AG10803 (cell line): ENCODE results near the gene UBE2D1.

Source experiments
- DNase-seq: peaks from one replicate; pipeline ENCODE4 v3.0.0; 2010; ENCODE audit warnings: low read depth
- H3K4me3 ChIP-seq: 2 replicates; pipeline ENCODE4 v1.5.1; 2011; ENCODE audit warnings: mild to moderate bottlenecking, low read length, control low read depth
- TF ChIP-seq, protein P1 (sequence below): conservative IDR thresholded peaks from 2 replicates; pipeline ENCODE4 v1.5.1; 2011; ENCODE audit warnings: mild to moderate bottlenecking, low read length, control low read depth, inconsistent platforms

The UBE2D1 gene

DNA sequence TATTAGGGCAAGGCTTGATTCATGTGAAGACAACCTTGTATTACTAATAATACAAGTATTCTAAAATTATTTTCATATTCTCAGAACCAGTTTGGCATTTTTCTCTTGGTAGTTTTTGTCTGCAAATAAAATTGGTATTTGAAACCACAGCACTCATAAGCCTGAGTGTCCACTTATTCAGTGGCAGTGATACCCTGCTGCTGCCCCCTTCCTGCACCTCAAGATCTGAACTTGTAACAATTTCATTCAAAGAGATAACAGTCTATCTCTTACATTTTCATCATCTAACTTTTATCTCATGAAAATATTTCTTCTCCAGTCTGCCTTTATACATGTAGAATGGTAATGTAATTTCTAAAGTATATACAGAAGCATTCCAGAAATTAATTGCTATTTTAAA is 59.7 kb downstream of the UBE2D1 start:
- DNase-seq: no peak
- TF ChIP-seq, protein P1, sequence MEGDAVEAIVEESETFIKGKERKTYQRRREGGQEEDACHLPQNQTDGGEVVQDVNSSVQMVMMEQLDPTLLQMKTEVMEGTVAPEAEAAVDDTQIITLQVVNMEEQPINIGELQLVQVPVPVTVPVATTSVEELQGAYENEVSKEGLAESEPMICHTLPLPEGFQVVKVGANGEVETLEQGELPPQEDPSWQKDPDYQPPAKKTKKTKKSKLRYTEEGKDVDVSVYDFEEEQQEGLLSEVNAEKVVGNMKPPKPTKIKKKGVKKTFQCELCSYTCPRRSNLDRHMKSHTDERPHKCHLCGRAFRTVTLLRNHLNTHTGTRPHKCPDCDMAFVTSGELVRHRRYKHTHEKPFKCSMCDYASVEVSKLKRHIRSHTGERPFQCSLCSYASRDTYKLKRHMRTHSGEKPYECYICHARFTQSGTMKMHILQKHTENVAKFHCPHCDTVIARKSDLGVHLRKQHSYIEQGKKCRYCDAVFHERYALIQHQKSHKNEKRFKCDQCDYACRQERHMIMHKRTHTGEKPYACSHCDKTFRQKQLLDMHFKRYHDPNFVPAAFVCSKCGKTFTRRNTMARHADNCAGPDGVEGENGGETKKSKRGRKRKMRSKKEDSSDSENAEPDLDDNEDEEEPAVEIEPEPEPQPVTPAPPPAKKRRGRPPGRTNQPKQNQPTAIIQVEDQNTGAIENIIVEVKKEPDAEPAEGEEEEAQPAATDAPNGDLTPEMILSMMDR: no peak

DNA sequence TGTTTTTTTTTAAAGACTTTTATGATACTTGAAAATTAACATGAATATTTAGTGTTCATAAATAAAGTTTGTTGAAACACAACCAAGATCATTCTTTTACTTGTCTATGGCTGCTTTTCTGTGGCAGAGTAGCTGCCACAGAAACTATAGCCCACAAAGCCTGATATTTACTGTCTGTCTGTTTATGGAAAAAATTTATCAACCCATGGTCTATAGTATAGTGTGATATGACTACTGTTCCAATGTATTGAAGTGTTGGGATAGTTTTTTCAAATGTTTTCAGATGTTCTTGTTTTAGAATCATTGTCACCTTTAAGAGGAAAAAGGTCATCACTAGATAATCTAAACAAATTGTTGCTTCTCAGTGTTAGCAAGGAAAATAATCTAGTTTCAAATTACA is 61.3 kb downstream of the UBE2D1 start:
- TF ChIP-seq, protein P1: no peak
- no peak overlapping the region for H3K4me3 ChIP-seq
- no peak for DNase-seq

More for the DNA sequence above, 59.7 kb downstream of the UBE2D1 start:
- H3K4me3 ChIP-seq: no peak overlapping the region

DNA sequence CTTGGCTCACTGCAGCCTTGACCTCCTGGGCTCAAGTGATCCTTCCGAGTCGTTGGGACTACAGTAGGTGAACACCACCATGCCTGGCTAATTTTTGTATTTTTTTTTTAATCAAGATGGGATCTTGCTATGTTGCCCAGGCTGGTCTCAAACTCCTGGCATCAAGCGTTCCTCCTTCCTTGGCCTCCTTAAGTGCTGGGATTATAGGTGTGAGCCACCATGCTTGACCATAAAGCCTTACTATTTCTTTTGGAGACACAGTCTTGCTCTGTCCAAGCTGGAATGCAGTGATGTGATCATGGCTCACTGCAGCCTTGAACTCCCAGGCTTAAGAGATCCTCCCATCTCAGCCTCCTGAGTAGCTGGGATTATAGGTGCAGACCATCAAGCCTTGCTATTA is 63.0 kb downstream of the UBE2D1 start:
- DNase-seq: no peak
- TF ChIP-seq, protein P1: no peak

DNA sequence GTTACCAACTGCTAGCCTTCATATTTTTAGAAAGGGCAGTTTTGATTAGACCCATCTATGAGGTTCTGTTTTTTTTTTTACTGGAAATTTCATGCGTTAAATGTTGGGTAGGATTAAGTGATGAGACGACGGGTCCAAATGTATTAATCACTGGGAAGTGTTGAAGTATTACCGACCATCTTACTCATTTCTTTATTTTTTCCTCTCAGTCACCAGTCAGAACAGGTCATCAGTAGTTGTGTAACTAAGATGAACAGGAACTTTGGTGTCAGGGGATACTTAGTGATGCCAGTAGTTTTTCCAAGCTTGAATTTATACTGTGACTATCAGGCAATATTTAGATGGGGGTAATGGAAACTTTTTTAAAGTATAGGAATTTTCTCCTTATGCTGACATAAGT is 64.6 kb downstream of the UBE2D1 start:
- TF ChIP-seq, protein P1: no peak
- no peak overlapping the region for H3K4me3 ChIP-seq
- peak; percentile 48 for DNase-seq

More for the DNA sequence above, 63.0 kb downstream of the UBE2D1 start:
- H3K4me3 ChIP-seq: no peak overlapping the region

DNA sequence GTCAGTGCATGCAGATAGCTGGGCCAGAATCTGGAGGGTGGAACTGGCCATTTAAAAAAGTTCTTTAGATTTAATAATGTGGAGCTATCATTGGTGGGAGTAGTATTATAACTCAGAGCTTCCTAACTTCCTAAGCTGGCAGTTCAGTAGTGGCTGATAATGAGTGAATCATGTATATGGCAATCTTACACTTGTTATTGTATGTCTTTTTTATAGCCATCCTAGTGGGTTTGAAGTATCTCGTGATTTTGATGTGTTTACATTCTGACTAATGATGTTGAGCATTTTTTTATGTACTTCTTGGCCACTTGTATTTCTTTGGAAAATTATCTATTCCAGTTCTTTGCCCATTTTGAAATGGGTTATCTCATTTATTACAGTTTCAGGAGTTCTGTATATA is 65.8 kb downstream of the UBE2D1 start:
- H3K4me3 ChIP-seq: no peak overlapping the region
- no peak for DNase-seq
- TF ChIP-seq, protein P1: no peak

DNA sequence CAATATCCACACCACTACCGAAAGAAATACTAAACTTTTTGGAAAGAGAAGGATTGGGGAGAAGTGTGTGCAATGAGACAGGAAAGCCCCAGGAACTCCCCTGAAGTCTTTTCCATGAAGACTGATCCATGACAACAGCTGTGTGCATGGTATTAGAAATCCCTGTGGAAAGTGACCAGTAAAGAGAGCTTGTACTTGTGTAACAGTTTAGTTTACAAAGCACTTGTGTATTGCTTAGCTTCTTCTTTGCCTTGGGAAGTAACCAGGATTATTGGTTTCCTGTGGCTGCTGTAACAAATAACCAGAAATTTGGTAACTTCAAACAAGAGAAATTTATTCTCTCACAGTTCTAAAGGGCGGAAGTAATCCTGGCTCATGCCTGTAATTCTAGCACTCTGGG is 69.2 kb downstream of the UBE2D1 start:
- no peak overlapping the region for H3K4me3 ChIP-seq
- TF ChIP-seq, protein P1: no peak
- DNase-seq: no peak

DNA sequence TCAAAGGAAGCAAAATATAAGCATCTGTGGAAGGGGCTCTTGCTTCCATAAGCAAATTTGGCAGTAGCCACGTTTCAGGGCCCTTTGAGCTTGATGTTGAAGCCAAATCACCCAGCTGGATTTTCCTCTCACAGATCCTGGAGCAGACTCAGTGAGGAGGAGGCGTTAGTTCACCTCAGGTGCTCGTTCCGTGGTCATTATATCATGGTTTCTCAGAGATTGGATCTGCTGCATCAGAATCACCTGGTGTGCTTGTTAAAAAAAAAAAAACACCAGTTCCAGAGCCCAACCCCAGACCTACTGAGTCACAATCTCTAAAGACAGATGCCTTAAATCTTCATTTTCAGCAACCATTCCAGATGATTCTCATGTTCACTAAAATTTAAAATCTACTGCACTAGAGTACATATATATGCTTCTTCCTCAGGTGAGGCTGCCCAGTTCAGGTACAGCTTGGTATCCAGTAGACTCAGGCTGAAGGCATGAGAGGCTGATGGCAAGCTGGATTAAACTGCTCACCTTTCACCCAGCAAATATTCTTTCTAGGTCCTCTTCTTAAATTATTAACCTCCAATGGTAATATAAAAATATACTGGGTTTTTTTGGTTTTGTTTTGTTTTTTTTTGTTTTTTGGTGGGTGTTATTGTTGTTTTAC is 75.3 kb downstream of the UBE2D1 start:
- H3K4me3 ChIP-seq: no peak overlapping the region
- DNase-seq: no peak
- TF ChIP-seq, protein P1: no peak
